GM18499 (cell line): Measurements from ENCODE around the gene PRRT1B.

ENCODE experiments used
- ATAC-seq: cut with Tn5 transposase; IDR thresholded peaks from one replicate; pipeline ENCODE4 v1.9.1; 2021; ENCODE audit warnings: moderate number of reproducible peaks; ENCODE audit not compliant: insufficient read depth, unreplicated experiment

The PRRT1B gene

DNA sequence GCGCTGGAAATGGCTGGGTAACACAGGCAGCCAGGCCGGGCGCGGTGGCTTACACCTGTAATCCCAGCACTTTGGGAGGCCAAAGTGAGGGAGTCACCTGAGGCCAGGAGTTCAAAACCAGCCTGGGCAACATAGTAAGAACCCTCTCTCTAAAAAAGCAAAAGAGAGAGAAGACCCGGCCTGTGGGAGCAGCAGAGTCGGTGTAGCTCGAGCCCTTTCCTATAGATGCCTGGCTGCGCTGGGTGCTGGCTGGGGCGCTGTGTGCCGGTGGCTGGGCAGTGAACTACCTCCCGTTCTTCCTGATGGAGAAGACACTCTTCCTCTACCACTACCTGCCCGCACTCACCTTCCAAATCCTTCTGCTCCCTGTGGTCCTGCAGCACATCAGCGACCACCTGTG lies 23.5 kb upstream of the PRRT1B start:
- ATAC-seq: no peak

DNA sequence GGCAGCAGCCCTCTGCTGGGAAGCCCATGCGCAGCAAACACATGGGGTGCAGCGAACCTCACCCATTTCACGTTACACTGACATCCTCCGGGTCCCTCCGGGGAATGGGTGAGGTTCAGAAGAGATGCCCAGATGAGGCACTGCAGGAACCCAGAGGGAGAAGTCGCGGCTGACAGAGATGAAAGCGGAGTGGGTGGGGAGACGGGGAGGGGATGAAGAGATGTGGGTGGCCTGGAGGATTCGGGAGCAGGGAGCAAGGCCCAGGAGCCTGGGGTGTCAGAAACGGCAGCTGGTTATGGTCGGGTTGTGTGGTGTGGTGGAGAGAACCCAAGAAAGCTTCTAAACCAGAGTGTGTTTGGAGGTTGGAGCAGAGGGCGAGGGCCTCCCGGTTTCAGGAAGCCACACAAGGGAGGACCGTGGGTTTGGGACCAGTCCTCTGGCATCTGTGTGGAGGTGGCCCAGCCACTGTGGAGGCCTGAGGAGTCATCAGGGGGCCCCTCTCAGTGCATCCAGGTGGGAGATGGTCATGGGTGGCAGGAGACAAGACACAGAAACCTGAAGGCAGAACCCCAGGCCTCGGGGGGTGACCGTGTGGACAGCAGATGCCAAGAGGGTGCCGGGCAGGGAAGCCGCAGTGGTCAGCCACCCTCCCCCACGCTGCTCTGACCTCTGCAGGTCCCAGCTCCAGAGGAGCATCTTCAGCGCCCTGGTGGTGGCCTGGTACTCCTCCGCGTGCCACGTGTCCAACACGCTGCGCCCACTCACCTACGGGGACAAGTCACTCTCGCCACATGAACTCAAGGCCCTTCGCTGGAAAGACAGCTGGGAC lies 22.9 kb upstream of the PRRT1B start:
- no peak for ATAC-seq

DNA sequence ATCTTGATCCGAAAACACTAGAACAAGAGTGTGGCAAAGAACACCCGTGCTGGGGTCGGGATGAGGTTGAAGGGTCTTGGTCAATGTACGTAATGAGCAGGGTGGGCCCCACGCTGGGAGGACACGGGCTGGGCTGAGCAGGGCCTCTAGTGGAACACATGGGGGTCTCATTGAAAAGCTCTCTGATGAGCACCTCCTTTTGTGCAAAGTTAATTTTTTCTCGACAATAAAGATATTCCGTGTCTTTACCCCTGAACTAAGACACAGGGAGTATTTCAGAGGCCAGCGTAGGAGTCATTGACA lies 22.3 kb upstream of the PRRT1B start:
- no peak for ATAC-seq

DNA sequence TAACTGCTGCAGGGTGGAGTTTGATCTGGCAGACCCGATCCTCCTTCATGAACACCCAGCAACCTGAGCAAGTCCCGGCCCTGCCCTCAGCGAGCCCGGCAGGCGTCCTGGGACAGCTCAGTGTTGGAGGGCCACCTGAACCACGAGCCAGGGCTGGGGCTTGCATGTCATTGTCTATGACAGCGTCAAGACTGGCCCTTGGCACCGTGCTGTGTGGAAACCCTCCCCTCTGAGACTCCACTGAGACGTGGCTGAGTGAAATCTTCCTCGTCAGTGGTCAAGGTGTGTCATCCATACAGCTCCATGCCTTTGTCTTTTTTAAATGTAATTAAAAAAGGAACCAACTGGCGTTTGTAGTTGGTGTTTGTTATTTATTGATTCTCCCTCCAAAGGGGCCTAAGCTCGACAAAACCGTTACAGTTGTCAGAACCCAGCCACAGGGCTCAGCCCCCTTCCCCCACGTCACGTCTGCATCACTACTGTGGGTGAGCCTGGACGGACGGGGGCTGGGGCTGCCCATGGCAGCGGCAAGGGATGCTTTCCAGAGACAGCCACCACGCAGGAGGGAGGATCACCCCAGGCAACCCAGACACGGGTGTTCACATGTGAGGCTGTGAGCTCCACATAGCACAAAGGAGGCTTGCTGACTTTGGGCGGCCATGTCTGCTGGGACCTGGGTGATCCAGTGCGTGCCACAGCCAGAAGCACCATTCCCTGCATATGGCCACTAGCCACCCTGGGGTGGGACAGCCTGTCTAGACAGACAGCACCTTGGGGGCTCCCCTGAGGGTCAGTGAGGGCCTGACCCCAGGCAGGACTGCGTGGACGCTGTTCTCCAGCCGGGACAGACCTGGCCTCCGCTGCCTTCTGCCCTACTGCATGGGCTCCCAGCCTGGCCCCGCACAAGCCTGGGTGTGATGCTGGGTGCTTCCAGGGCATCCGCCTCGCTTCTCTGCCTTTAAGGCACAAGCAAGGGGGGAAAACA lies 21.6 kb upstream of the PRRT1B start:
- ATAC-seq: no peak

DNA sequence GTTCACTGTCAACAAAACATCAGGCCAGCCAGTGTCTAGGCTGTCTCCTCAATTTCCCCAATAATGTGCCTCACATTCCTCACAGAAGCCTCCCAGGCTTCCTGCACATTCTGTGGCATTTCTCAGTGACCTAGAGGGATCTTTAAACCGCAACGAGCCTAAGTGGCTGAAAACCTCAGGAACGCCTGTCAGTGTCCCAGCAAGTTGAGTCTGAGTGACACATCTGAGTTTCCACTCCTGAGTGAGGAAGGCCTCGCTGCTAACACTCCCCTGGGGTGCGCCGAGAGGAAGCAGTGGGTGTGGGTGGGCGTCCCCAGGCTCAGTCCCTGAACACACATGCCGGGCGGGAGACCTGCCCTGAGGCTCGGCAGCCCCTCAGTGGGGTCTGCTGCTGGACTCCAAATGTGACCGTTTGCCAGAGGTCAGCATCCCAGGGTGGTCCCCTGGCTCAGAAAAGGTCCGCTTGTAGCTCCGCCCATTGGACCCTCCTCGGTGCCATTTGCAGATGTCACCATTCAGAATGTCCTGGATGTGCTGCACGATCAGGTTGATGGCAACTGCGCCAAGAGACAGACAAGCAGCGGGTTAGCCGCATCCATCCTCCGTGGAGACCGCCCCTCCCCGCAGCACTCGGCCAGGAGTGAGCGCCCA lies 20.5 kb upstream of the PRRT1B start:
- no peak for ATAC-seq

DNA sequence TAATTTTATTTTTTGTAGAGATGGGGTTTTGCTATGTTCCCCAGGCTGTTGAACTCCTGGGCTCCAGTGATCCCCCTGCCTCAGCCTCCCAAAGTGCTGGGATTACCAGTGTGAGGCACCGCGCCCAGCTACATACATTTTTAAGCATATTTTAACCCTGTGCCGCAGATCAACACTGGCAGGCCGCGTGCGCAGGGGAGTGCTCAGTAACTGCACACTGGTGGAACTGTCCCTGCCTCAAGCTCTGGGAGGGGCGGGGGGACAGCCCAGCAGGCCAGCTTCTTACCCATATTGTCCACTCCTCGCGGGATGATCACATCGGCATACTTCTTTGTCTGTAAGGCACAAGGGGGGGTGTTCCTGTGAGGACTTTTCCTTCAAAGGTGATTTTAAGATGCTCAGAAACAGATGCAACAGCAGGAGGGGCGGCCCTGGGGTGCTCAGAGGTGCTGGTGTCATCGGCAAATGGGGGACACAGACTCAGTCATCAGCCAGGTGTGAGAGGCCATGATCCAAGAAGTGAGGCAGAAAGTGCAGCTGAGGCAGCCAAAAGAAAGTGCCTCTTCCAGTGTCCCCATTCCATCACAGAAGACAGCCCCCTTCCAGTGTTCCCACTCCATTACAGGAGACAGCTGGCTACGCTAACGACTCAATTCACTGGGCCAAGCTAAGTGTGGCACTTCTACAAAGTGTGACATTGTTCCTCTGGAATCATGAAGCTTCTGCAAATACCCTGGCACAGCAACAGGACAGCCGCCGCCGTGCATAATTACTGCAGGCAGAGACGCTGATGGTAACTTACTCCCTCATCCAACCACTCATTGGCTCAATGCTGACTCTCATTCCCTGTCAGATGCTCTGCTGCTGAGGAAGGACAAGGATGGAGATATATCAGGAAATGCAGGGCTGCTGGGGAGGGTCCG lies 19.4 kb upstream of the PRRT1B start:
- ATAC-seq: no peak

DNA sequence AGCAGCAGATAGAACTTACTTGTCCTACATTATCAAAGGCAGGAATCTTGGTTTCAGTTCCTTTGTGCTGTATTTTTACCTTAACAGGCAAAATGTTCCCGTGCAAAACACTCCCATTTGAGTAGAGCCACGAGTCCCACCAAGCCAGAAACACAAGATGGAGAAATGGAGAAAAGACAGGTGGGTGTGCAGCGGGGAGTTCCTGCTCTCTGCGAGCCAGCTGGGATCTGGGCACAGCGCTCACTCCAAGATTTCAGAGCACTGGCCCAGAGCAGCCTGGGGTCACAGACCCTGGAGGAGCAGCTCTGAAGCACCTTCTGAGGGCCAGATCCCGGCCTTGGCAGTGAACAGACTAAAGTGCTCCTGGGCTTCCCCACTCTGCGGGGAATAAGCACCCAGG lies 17.1 kb upstream of the PRRT1B start:
- ATAC-seq: no peak

DNA sequence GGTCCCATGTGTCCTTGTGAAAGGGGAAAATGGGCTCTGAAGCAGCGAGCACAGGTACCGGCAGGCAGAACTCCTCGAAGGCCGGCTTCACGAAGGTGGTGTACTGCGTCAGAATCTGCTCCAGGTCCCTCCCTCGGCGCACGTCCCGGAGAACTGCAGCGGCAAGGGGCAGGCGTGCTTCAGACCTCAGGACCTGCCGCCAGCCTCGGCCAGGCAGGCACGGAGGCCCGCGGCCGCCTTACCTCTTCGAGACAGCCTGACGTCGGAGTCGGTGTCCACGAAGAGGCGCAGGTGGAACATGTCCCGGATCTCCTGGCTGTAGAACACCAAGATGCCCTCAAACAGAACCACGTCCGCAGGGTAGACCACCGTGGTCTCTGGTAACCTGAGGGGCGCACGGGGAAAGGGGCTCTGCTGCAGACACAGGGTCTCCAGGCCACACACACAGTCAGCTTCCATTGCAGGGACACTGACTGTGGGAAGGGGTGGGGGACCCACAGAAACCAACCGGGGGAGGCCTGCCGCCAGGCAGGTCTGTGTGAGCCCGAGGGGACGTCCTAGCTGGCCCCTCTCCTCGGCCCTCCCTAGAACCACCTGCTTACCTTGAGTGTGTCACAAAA lies 16.3 kb upstream of the PRRT1B start:
- no peak for ATAC-seq

DNA sequence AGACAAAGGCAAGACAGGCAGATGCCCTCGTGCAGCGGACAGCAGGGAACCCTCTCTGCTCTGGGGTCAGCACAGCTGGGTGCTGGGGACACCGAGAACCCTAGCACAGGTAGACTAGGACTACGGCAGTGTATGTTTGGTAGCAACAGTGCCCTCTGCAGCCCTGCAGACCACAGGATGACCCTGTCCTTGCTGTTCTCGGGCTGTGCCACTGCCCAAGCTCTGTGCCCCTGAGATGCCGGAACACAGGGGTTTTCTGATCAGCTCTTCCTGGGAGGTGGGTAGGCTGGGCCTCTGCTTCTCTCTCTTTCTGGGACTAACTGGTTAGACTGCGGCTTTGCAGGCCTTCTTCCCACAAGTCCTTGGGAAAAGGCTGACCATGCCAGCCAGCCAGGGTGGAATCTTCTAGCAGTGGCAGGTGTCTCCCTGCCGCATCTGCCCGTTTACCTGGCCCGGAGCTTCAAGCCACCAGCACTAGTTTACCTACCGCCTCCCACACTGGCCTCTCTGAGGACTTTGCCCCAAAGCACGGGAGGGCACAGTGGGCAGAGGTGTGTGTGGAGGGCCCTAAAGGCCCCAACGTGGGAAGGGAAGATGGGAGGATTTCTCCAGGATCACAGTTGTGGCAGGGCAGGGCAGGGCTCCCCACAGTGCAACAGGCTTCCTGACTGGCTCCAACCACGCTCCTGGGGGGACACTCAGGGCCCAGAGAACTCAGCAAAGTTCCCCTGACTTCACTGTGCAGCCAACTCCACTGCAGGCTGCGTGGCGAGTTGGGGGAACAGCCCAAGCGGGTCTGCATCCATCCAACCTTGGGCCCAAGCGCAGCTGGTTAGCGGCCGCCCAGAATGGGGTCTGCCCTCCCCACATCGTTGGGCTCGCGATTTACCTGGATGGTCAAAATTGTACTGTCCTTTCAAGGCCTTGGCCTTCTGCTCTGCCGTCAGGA lies 15.5 kb upstream of the PRRT1B start:
- ATAC-seq: no peak

DNA sequence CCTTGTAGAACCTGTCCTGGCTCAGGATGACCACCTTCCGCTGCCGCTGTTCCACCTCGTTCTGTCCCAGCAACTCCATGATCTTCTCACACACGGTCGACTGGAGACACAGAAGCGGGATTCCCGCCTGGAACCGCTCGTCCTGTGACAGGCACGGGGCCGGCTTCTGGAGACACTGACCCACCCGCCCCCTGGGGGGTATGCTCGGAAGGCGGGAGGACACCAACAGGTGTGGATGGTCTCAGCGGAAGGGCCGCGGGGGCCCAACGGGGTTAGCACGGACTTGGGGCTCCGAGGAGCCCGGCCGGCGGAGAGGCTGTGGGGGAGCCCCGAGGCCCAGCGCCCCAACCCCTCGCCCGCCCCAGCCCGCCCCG lies 14.8 kb upstream of the PRRT1B start:
- no peak for ATAC-seq

DNA sequence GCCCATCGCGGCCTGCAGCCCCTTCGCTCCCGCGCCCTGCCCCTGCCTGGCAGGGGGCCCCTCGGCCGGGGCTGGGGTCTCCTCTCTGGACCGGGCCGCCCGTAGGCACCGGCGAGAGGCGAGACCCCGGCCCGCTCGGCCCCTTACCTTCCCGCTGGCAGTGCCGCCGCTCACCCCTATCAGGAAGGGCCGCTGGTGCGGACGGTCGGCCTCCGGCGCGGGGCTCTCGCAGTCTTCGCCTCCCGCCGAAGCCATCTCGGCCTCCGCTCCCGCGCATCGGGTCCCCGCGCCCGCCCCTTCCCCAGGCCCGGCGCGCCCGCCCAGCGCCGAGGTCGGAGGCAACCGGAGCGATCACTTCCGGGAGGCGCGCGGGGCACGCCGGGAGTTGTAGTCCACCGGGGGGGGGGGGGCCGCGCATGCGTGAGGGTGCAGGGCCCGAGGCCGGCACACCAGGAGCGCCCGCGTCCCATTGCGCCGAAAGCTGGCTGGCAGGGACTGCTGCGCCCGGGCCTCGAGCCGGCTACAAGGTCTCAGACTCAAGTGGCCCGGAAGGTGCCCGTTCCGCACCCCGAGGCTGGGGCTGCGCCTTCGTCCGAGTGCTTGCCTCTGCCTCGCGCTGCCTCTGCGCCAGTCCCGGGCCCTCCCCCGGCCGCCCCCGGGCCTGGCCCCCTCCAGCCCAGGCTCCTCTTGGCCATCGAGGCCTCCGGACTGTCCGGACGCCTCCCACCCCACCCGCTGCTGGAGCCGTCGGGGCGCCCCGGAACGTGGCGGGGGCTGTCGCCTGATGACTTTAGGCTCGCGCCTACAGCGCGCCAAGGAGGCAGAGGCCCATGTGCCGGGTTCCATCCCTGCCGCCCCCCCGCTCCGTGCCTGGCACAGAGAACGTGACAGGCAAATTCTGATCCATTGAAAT lies 14.1 kb upstream of the PRRT1B start, which contains the start of gene UCK1:
Gene UCK1 (minus strand): TSS at position 344 of the 913 bp plus-strand sequence. CDS start 89 bp downstream, at position 255.
- ATAC-seq: no peak

DNA sequence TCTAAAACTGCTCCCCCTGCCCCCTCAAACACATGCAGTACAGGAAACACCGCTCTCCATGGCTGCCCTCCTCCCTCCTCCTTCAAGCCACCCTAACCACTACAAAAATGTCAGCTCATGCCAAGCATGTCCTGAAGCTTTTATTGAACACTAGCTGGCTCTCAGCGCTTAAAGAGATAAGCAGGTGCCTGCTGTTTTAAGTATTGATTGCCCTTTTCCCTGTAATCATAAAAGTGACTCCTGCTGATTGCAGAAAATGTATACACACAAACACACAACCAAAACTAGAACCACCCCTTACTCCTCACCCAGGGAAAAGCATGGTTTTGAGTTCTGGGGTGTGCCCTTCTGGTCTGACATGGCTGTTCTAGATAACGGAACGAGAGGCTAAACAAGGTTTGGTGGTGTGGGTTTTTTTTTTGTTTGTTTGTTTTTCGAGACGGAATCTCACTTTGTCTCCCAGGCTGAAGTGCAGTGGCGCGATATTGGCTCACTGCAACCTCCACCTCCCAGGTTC lies 10.5 kb upstream of the PRRT1B start:
- ATAC-seq: no peak

DNA sequence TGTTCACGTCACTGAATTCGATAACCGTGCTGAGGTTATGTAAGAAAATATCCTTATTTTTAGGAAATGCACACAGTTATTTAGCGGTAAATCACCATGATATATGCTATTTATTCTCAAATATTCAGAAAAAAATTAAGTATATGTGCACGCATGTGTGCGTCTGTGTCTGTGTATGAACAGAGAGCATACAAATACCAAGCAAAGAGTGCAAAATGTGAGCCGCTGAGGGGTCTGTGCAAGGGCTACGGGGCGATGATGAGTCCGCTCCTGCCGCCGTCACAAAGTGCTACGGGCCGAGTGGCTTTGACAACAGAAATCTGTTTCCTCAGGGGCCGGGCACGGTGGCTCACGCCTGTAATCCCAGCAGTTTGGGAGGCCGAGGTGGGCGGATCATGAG lies 7.4 kb upstream of the PRRT1B start:
- ATAC-seq: no peak

DNA sequence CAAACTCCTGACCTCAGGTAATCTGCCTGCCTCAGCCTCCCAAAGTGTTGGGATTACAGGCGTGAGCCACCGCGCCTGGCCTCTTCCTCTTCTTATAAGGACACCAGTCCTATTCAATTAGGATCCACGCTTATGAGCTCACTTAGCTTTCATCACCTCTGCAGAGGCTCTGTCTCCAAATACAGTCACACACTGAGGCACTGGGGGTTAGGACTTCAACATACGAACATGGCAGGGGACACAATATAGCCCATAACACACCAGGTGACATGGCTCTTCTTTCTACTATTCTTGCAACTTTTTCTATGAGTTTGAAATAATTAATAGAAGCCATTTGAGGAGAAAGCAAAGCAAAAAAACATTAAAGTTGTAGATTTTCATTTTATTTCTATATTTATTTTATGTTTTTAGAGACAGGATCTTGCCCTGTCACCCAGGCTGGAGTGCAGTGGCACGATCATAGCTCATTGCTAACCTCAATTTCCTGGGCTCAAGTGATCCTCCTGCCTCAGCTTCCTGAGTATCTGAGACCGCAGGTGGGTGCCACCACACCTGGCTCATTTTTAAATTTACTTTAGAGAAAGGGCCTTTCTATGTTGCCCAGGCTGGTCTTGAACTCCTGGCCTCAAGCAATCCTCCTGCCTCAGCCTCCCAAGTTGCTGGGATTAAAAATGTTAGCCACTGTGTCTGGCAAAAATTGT lies 6.0 kb upstream of the PRRT1B start:
- ATAC-seq: no peak

DNA sequence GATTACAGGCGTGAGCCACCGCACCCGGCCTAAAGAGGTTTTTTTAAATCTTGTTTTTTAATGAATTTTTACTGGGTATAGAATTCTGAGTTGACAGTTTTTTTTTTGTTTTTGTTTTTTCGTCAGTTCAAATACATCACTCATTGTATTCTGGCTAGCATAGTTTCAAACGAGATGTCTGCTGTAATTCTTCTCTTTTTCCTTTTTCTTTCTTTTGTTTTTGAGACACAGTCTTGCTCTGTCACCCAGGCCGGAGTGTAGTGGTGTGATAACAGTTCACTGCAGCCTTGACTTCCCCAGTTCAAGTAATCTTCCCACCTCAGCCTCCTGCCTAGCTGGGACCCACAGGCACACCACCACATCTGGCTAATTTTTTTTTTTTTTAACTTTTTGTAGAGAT lies 2.2 kb upstream of the PRRT1B start:
- ATAC-seq: no peak

DNA sequence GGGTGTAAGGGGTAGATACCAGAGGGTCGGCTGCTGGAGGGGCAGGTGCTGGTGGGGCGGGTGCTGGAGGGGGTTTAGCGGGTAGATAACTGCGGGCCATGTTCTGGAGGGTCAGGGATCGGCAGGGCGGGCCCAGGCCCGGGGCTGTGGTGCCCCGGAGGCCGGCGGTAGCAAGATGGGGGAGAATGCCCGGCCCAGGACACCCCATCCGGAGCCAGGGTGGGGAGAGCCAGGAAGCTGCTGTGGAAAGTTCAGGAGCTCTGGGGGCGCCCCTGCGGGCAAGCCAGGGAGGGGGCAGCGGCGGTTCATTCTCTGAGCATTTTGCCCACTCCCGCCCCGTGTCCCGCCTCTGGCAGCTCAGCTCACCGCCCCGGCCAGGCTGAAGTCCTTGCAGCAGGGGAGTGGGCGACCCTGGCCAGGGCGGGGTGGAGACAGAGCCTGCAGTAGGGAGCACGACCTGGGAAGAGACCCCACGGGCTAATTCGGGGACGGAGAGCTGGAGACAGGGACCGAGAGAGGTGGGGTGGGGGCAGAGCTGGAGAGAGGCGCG lies 538 bp downstream of the PRRT1B start:
- no peak for ATAC-seq
